Muscle layer of colon (tissue), 2 donors: Measurements from ENCODE around the gene ARID1B.
A peak's percentile ranks its signal among the peaks of the same experiment; 100 is the strongest.

Experiments used
- H3K27ac ChIP-seq: one replicate; pipeline ENCODE4 v1.7.0; 2013; ENCODE audit warnings: low read depth, mild to moderate bottlenecking, low read length, moderate library complexity
- H3K27me3 ChIP-seq, 2 donors: one replicate each; pipeline ENCODE4 v1.7.0; 2013; ENCODE audit warnings: low read length in 2 of 2, mild to moderate bottlenecking in 2 of 2; ENCODE audit not compliant: insufficient read depth in 2 of 2, control insufficient read depth in 1 of 2
- H3K36me3 ChIP-seq: one replicate; pipeline ENCODE4 v1.7.0; 2013; ENCODE audit warnings: mild to moderate bottlenecking, low read length; ENCODE audit not compliant: insufficient read depth
- H3K4me1 ChIP-seq: one replicate; pipeline ENCODE4 v1.7.0; 2013; ENCODE audit warnings: mild to moderate bottlenecking, low read length; ENCODE audit not compliant: insufficient read depth
- H3K4me3 ChIP-seq, 2 donors: one replicate each; pipeline ENCODE4 v1.7.0; 2013; ENCODE audit warnings: low read length in 2 of 2, low read depth in 1 of 2, mild to moderate bottlenecking in 1 of 2, moderate library complexity in 1 of 2
- H3K9ac ChIP-seq: one replicate; pipeline ENCODE4 v1.7.0; 2013; ENCODE audit warnings: low read length
- H3K9me3 ChIP-seq: one replicate; pipeline ENCODE4 v1.7.0; 2013; ENCODE audit warnings: mild to moderate bottlenecking, low read length
- donor health status: abdominal sarcoma.
- donor health status: Adenocarcinoma of cecum.

ARID1B gene

GRCh38 chr6:157221049-157221816, 444.1 kb downstream of the ARID1B start:
- Histone ChIP-seq H3K27ac (no peak overlapping the region), H3K36me3 (no peaks in the 10 kb centered on the region), H3K4me3 (peak overlapping the region; percentile 11 to 49), H3K4me1 (no peaks in the 10 kb centered on the region), H3K9ac (no peak overlapping the region), H3K9me3 (no peaks in the 10 kb centered on the region), H3K27me3 (no peaks in the 10 kb centered on the region)

- H3K4me3 ChIP-seq: peak overlapping the region in 1 of 2 donors; percentile 49
- H3K4me1 ChIP-seq: no peaks in the 10 kb centered on the region
- no peak overlapping the region for H3K27ac ChIP-seq
- no peak overlapping the region for H3K9ac ChIP-seq
- no peaks in the 10 kb centered on the region for H3K36me3 ChIP-seq
- H3K9me3 ChIP-seq: no peaks in the 10 kb centered on the region
- no peaks in the 10 kb centered on the region for H3K27me3 ChIP-seq
Measured at GRCh38 chr6:157221817-157222175, 444.6 kb downstream of the ARID1B start.

- Histone ChIP-seq H3K9me3 (no peaks in the 10 kb centered on the region), H3K27ac (no peak overlapping the region), H3K27me3 (no peaks in the 10 kb centered on the region), H3K36me3 (no peaks in the 10 kb centered on the region), H3K4me3 (no peak overlapping the region), H3K9ac (no peak overlapping the region), H3K4me1 (no peaks in the 10 kb centered on the region)
Measured at GRCh38 chr6:157222201-157222981, 445.2 kb downstream of the ARID1B start.

- no peak overlapping the region for H3K4me3 ChIP-seq
- H3K9me3 ChIP-seq: no peaks in the 10 kb centered on the region
- no peak overlapping the region for H3K9ac ChIP-seq
- H3K27ac ChIP-seq: no peak overlapping the region
- no peaks in the 10 kb centered on the region for H3K4me1 ChIP-seq
- no peaks in the 10 kb centered on the region for H3K36me3 ChIP-seq
- no peaks in the 10 kb centered on the region for H3K27me3 ChIP-seq
Measured at GRCh38 chr6:157223021-157223430, 445.8 kb downstream of the ARID1B start.

- no peaks in the 10 kb centered on the region for H3K36me3 ChIP-seq
- no peaks in the 10 kb centered on the region for H3K27me3 ChIP-seq
- no peak overlapping the region for H3K27ac ChIP-seq
- H3K4me3 ChIP-seq: no peak overlapping the region
- no peaks in the 10 kb centered on the region for H3K4me1 ChIP-seq
- no peaks in the 10 kb centered on the region for H3K9me3 ChIP-seq
- no peak overlapping the region for H3K9ac ChIP-seq
Measured at GRCh38 chr6:157223511-157223910, 446.3 kb downstream of the ARID1B start.

GRCh38 chr6:157224178-157224950, 447.2 kb downstream of the ARID1B start:
- Histone ChIP-seq H3K4me1 (no peaks in the 10 kb centered on the region), H3K27ac (no peak overlapping the region), H3K4me3 (no peak overlapping the region), H3K36me3 (no peaks in the 10 kb centered on the region), H3K9me3 (no peaks in the 10 kb centered on the region), H3K9ac (no peak overlapping the region), H3K27me3 (no peaks in the 10 kb centered on the region)

- H3K36me3 ChIP-seq: no peaks in the 10 kb centered on the region
- H3K9ac ChIP-seq: no peak overlapping the region
- H3K9me3 ChIP-seq: no peaks in the 10 kb centered on the region
- no peaks in the 10 kb centered on the region for H3K27me3 ChIP-seq
- no peaks in the 10 kb centered on the region for H3K4me1 ChIP-seq
- no peak overlapping the region for H3K27ac ChIP-seq
- no peak overlapping the region for H3K4me3 ChIP-seq
Measured at GRCh38 chr6:157224951-157225574, 447.9 kb downstream of the ARID1B start.

GRCh38 chr6:157225575-157225995, 448.4 kb downstream of the ARID1B start:
- Histone ChIP-seq H3K9me3 (no peaks in the 10 kb centered on the region), H3K9ac (no peak overlapping the region), H3K4me3 (no peak overlapping the region), H3K27ac (no peak overlapping the region), H3K27me3 (no peaks in the 10 kb centered on the region), H3K4me1 (no peaks in the 10 kb centered on the region), H3K36me3 (no peaks in the 10 kb centered on the region)

GRCh38 chr6:157226026-157226625, 448.9 kb downstream of the ARID1B start:
- Histone ChIP-seq H3K4me3 (no peak overlapping the region), H3K9ac (no peak overlapping the region), H3K4me1 (no peaks in the 10 kb centered on the region), H3K9me3 (no peaks in the 10 kb centered on the region), H3K27me3 (no peaks in the 10 kb centered on the region), H3K27ac (no peak overlapping the region), H3K36me3 (no peaks in the 10 kb centered on the region)

- Histone ChIP-seq H3K4me3 (no peak overlapping the region), H3K9me3 (no peaks in the 10 kb centered on the region), H3K36me3 (no peaks in the 10 kb centered on the region), H3K27me3 (no peaks in the 10 kb centered on the region), H3K27ac (no peak overlapping the region), H3K4me1 (no peaks in the 10 kb centered on the region), H3K9ac (no peak overlapping the region)
Measured at GRCh38 chr6:157226761-157227160, 449.6 kb downstream of the ARID1B start.
